ENCODE data around the gene MDK. TPM values are rescaled to one million over a fixed set of nuclear protein-coding genes. Genes with fewer than 3 reads are reported as not detected.

Gene MDK
- total RNA-seq, 1 experiment from 2014 or later: 286 TPM

- H3K36me3 ChIP-seq (ENCODE audit: control insufficient read depth in 1 of 2, insufficient read depth in 2 of 2, low read length in 2 of 2): no peaks in the 10 kb centered on the region
- ChIA-PET RAD21 (ENCODE audit: low non-redundant PET in 1 of 2, low total read pairs in 2 of 2, uncharacterized antibody in 2 of 2, unreplicated experiment in 2 of 2) (no interaction called here), CTCF (interaction anchor here (1.2 kb wide), 1 partner anchor 35 kb away, joined by 4 read pairs; no protein-coding TSS in a partner anchor), POLR2A (no interaction called here)
- H3K79me2 ChIP-seq (ENCODE audit: insufficient read depth, low read length): peaks cover 26% of the 10 kb centered on the region
- no peak overlapping the region for H3K27ac ChIP-seq (ENCODE audit: low read depth, low read length)
- H3K9me3 ChIP-seq (ENCODE audit: control insufficient read depth in 1 of 2, insufficient read depth in 1 of 2, low read depth in 1 of 2, low read length in 2 of 2): no peaks in the 10 kb centered on the region
- H3K4me1 ChIP-seq (ENCODE audit: control insufficient read depth in 1 of 2, insufficient read depth in 2 of 2, low read length in 2 of 2): peaks cover 14 to 22% of the 10 kb centered on the region in 2 experiments; a peak in 3 of 4 replicates
- H4K20me1 ChIP-seq (ENCODE audit: insufficient read depth): no peaks in the 10 kb centered on the region
- no peak for DNase-seq (ENCODE audit: low read depth, low spot score)
- H3K9ac ChIP-seq (ENCODE audit: low read length): no peak overlapping the region
- TF ChIP-seq ZBTB33 (IDR thresholded peaks at IDR 0.05; ENCODE audit: extremely low read depth, insufficient replicate concordance, low read length): no peak
- no peak for TF ChIP-seq YY1 (IDR thresholded peaks at IDR 0.05; ENCODE audit: extremely low read depth, insufficient replicate concordance, low read depth, low read length)
- no peak for TF ChIP-seq ELF1 (IDR thresholded peaks at IDR 0.05; ENCODE audit: borderline replicate concordance, low read depth)
- no peak for TF ChIP-seq CEBPB (IDR thresholded peaks at IDR 0.05; ENCODE audit: low read depth)
- no peak for TF ChIP-seq MAX (IDR thresholded peaks at IDR 0.05)
- TF ChIP-seq EZH2phosphoT487 (IDR thresholded peaks at IDR 0.05; ENCODE audit: borderline replicate concordance): no peak
- no peak for TF ChIP-seq ZNF274 (IDR thresholded peaks at IDR 0.05; ENCODE audit: low read depth, low read length)
- TF ChIP-seq EZH2 (IDR thresholded peaks at IDR 0.05): no peak
- TF ChIP-seq SP1 (IDR thresholded peaks at IDR 0.05; ENCODE audit: low read depth): no peak
- no peak for TF ChIP-seq POLR2AphosphoS5 (IDR thresholded peaks at IDR 0.05; ENCODE audit: low read depth, low read length)
- TF ChIP-seq ATF3 (IDR thresholded peaks at IDR 0.05): no peak
- TF ChIP-seq POLR2A (IDR thresholded peaks at IDR 0.05; ENCODE audit: borderline replicate concordance, extremely low read depth, insufficient read depth, insufficient read length): no peak
- TF ChIP-seq TCF7L2 (IDR thresholded peaks at IDR 0.05; ENCODE audit: borderline replicate concordance, extremely low read depth, insufficient read depth, insufficient read length): no peak
- no peak for TF ChIP-seq CTCF (IDR thresholded peaks at IDR 0.05 in 2 of 3, conservative IDR thresholded peaks at IDR 0.05 in 1 of 3; ENCODE audit: borderline replicate concordance in 1 of 3, insufficient read depth in 1 of 3, low read depth in 2 of 3, low read length in 2 of 3)
- no peak overlapping the region for H3K4me2 ChIP-seq (ENCODE audit: low read length)
- intact Hi-C loops (cut with micrococcal nuclease): no loop called here
- H3K27me3 ChIP-seq (ENCODE audit: insufficient read depth, low read length): no peaks in the 10 kb centered on the region
- BruUV-seq (replicated peaks): no TSS peak
- no peak overlapping the region for H2AFZ ChIP-seq (ENCODE audit: low read depth, low read length, poor library complexity, severe bottlenecking)
- ATAC-seq: no peak
- no peak overlapping the region for H3K4me3 ChIP-seq (replicated peaks in 1 of 2; ENCODE audit: low read depth in 1 of 2, low read length in 2 of 2)
- no peaks in the 10 kb centered on the region for H3K9me2 ChIP-seq (ENCODE audit: insufficient read depth)
Observed at GRCh38 chr11:46345131-46345597, 36.3 kb upstream of the MDK start.
